Right lobe of liver (tissue), 6 donors: ENCODE data around the gene RASSF1. TPM values are rescaled to one million over a fixed set of nuclear protein-coding genes. Genes with fewer than 3 reads are reported as not detected.

Experiments used
- ATAC-seq, 4 donors: fragments of 200-7000 bp; cut with Tn5 transposase; one replicate each; pipeline ENCODE4 v1.9.1; 2020; ENCODE audit warnings: mild to moderate bottlenecking in 4 of 4, moderate library complexity in 4 of 4
- DNase-seq, 3 donors: peaks; one replicate each; pipeline ENCODE4 v3.0.0-alpha.2; 2020
- H3K27ac ChIP-seq, 3 donors: fragments of 200-600 bp; one replicate each; pipeline ENCODE4 v1.8.0; 2022
- H3K27me3 ChIP-seq, 2 donors: fragments of 200-600 bp; one replicate each; pipeline ENCODE4 v1.8.0; 2022
- H3K36me3 ChIP-seq, 4 donors: fragments of 200-600 bp; sonication (generic) in 1 of 4; one replicate each; pipeline versions ENCODE4 v1.5.1 to v1.8.0; 2017 to 2022; ENCODE audit warnings: control low read depth in 1 of 4
- H3K4me1 ChIP-seq, 4 donors: fragments of 200-600 bp; sonication (generic) in 1 of 4; one replicate each; pipeline versions ENCODE4 v1.5.1 to v1.8.0; 2017 to 2022; ENCODE audit warnings: control low read depth in 1 of 4
- H3K4me3 ChIP-seq, 3 donors: fragments of 200-600 bp; one replicate each; pipeline ENCODE4 v1.8.0; 2022
- H3K9me3 ChIP-seq, 4 donors: fragments of 200-600 bp; sonication (generic) in 1 of 4; one replicate each; pipeline versions ENCODE4 v1.5.1 to v1.8.0; 2017 to 2022; ENCODE audit warnings: control low read depth in 1 of 4
- POLR2A ChIP-seq: fragments of 450-650 bp; IDR thresholded peaks from one replicate; pipeline ENCODE4 v1.6.1; 2017; ENCODE audit warnings: antibody characterized with exemption, mild to moderate bottlenecking
- WGBS: methylation state at CpG from one replicate; pipeline ENCODE4 v1.1.6; 2018; ENCODE audit warnings: low coverage, low lambda C conversion rate; ENCODE audit not compliant: insufficient coverage; ENCODE audit errors: missing lambda C conversion rate; 5-methylcytosine and 5-hydroxymethylcytosine counted together
- intact Hi-C, 2 donors: fragments of 100-400 bp; cut with DNase I; formaldehyde crosslinking; loops; one replicate each; pipeline versions ENCODE4 v1.11.2 to v1.14.1; 2022
- total RNA-seq, 6 experiments: library from RNA; depleted of rRNA in 2 of 6; stranded (reverse); fragments of >200 nt in 2 of 6; fragmentation: NEBNext Ultra II Directional in 3 of 6; extraction: Animal tissue kit (Norgen Biotek cat#: 25700) in 3 of 6; gene quantifications; one replicate each; pipeline versions ENCODE4 v1.1.0 to v1.2.4, GENCODE V29; 2016 to 2023
- TF ChIP-seq, protein P1 (sequence below), 4 donors: fragments of 200-600 bp in 3 of 4; fragments of 450-650 bp in 1 of 4; IDR thresholded peaks; one replicate each; pipeline versions ENCODE4 v1.5.1 to v1.8.0; 2016 to 2022; ENCODE audit warnings: antibody characterized with exemption in 4 of 4, mild to moderate bottlenecking in 2 of 4
- donor health status: DM: no; HTN: yes; CAD: no.
- donor health status: DM: no; HTN: no; CAD: no.
- donor health status: DM: no; HTN: no; CAD: no.
- donor health status: DM: no; HTN: yes; CAD: no.
- donor health status: DM: no; HTN: yes; CAD: no.

The RASSF1 gene
- total RNA-seq, 6 experiments from 2014 or later = 5.2 to 17.8 (median 9.1) TPM

DNA sequence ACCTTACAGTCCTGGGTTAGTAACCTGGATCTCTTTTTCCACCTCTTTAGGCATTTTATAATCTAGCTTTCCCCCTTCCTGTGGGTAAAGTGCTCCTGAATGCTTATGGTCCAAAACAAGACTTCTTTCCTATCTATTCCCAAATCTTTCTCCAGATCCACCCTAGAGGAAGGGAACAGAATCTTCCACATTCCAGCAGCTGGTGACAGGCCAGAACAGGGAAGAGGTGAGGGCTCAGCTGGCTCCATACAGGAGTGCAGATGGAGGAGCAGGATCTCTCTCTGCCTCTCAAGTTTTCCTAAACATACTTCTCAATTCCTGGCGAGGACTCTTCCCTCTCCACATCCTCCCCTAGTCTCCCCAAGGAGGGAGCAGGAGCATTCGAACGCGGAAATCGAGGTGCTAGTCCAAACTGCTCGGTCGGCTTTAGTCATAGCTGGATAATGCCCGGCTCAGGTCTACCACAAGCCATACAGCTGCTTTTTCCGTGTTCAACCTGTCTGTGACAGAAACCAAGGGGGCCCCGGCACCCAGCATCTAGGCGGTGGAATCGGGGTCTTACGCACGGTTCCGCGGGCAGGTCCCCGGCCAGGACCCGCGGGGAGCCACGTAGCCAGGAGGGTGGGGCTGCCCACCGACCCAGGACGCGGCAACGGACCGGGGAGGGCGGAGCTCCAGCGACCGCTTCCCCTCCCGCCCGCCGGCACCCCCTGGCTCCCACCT, 4.0 kb downstream of the RASSF1 start:
- peak overlapping the region; percentile 86 to 95 (median 93) for H3K27ac ChIP-seq
- no peaks in the 10 kb centered on the region for H3K27me3 ChIP-seq
- 0% methylated on average over 8 of the region's 31 CpGs for WGBS
- peaks cover 0 to 22% (median 8%) of the 10 kb centered on the region in 4 donors for H3K4me1 ChIP-seq
- intact Hi-C loops = no loop called here
- TF ChIP-seq, protein P1, sequence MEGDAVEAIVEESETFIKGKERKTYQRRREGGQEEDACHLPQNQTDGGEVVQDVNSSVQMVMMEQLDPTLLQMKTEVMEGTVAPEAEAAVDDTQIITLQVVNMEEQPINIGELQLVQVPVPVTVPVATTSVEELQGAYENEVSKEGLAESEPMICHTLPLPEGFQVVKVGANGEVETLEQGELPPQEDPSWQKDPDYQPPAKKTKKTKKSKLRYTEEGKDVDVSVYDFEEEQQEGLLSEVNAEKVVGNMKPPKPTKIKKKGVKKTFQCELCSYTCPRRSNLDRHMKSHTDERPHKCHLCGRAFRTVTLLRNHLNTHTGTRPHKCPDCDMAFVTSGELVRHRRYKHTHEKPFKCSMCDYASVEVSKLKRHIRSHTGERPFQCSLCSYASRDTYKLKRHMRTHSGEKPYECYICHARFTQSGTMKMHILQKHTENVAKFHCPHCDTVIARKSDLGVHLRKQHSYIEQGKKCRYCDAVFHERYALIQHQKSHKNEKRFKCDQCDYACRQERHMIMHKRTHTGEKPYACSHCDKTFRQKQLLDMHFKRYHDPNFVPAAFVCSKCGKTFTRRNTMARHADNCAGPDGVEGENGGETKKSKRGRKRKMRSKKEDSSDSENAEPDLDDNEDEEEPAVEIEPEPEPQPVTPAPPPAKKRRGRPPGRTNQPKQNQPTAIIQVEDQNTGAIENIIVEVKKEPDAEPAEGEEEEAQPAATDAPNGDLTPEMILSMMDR (IDR thresholded peaks at IDR 0.05) = no peak
- no peak for TF ChIP-seq POLR2A
- H3K4me3 ChIP-seq = peak overlapping the region; percentile 83 to 97 (median 95)
- DNase-seq (no peak), ATAC-seq (peak in 1 of 4 donors; percentile 12)
- H3K36me3 ChIP-seq = peaks cover 0 to 4% (median 2%) of the 10 kb centered on the region in 4 donors
- H3K9me3 ChIP-seq = no peaks in the 10 kb centered on the region

DNA sequence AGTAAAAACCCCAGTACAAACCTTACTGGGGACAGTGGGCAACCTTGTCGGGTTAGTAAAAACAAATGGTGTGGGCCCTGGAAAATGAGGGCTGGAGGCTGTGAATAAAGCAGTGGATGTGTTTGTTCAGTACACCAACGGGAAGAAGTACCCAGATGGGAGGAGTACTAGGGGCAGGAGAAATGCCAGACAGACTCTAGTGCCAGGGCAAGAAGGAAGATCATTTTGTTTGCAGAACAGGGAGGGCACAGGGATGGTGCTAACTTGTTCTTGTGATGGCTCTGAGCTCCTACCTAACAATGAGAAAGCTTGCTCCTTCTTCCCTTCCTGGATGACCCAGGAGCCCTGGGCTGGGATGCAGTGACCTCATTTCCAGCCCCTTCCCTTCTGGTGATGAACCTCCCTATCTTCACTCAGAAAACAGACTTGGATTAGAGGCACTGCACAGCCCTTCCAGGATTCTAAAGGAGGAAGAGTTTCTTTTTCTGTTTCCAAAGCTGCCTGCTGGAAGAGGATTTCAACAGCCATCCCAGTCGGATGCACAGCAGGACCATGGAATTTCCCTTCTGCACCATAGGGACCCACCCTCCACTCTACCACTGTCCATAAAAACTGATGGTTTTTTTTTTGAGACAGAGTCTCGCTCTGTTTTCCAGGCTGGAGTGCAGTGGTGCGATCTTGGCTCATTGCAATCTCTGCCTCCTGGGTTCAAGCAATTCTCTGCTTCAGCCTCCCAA, 6.1 kb downstream of the RASSF1 start:
- DNase-seq = no peak
- intact Hi-C loops = no loop called here

DNA sequence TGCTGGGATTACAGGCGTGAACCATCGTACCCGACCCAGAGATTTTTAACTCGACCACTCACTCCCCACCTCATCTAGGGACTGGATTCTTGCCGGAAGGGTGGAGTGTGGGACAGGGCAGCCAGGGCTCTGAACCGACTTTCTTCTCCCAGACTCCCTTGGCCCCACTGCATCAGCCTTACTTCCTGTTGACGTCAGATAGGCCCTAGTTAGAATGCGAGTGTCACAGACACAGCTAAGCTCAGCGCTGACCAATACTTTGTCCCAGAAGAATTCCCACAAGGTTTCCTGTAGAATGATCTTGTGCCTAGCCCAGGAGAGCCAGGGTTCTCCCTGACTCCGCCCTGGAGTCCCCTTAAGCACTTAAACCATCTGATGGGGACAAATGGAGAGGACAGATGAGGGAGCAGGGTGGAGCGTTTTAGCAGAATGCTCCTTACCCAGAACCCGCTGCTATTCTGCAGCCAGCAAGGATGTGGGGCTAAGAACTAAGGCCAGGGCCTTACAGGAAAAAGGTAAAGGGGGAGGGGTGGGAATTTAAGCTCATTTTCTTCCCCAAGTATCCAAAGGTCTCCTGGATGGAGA, 6.8 kb downstream of the RASSF1 start:
- Histone ChIP-seq H3K4me1 (peaks cover 0 to 22% (median 8%) of the 10 kb centered on the region in 4 donors), H3K9me3 (no peaks in the 10 kb centered on the region), H3K36me3 (peaks cover 7 to 26% (median 15%) of the 10 kb centered on the region in 4 donors), H3K27me3 (no peaks in the 10 kb centered on the region), H3K4me3 (no peak overlapping the region), H3K27ac (peak overlapping the region; percentile 35 to 50 (median 47))
- ATAC-seq (peak in 2 of 4 donors; percentile 0 to 4), DNase-seq (no peak)
- 56% methylated on average over 5 of the region's 12 CpGs for WGBS
- TF ChIP-seq, protein P1 (IDR thresholded peaks at IDR 0.05) = no peak
- no peak for TF ChIP-seq POLR2A
- intact Hi-C loops = no loop called here

More for the DNA sequence above, 6.1 kb downstream of the RASSF1 start:
- Histone ChIP-seq H3K4me1 (peaks cover 0 to 22% (median 8%) of the 10 kb centered on the region in 4 donors), H3K9me3 (no peaks in the 10 kb centered on the region), H3K4me3 (no peak overlapping the region), H3K36me3 (peaks cover 7 to 24% (median 15%) of the 10 kb centered on the region in 4 donors), H3K27me3 (no peaks in the 10 kb centered on the region), H3K27ac (peak overlapping the region; percentile 35 to 50 (median 47))
- WGBS = 70% methylated on average over 5 of the region's 5 CpGs
- ATAC-seq = no peak
- TF ChIP-seq, protein P1 (IDR thresholded peaks at IDR 0.05) = no peak
- no peak for TF ChIP-seq POLR2A

DNA sequence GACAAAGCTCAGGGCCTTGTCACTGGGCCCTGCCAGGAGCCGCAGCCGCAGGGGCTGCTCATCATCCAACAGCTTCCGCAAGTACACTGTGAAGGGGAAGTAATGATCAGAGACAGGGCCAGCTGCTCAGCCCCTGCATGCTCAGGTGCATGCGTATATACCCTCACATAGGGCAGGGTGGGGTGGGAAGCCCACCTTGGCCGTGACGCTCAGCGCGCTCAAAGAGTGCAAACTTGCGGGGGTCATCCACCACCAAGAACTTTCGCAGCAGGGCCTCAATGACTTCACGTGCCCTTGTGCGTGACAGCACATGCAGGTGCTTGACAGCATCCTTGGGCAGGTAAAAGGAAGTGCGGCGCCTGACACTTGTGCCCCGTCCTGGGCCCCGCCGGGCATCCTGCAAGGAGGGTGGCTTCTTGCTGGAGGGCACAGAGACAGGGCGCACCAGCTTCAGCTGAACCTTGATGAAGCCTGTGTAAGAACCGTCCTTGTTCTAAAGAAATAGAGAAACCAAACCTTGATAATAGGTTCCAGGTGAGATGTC, 9.2 kb downstream of the RASSF1 start:
- ATAC-seq (no peak), DNase-seq (no peak)
- Histone ChIP-seq H3K4me3 (no peak overlapping the region), H3K36me3 (peaks cover 7 to 26% (median 15%) of the 10 kb centered on the region in 4 donors), H3K27me3 (no peaks in the 10 kb centered on the region), H3K9me3 (no peaks in the 10 kb centered on the region), H3K27ac (no peak overlapping the region), H3K4me1 (peaks cover 0 to 28% (median 11%) of the 10 kb centered on the region in 4 donors)
- 100% methylated on average over 3 of the region's 19 CpGs for WGBS
- TF ChIP-seq POLR2A = no peak
- TF ChIP-seq, protein P1 (IDR thresholded peaks at IDR 0.05) = no peak
- intact Hi-C loops = no loop called here
